ENCODE data around the gene HSBP1L1. TPM values are rescaled to one million over a fixed set of nuclear protein-coding genes. Genes with fewer than 3 reads are reported as not detected.

Gene HSBP1L1
- total RNA-seq, 1 donor from 2014 or later, result 48.7 TPM

DNA sequence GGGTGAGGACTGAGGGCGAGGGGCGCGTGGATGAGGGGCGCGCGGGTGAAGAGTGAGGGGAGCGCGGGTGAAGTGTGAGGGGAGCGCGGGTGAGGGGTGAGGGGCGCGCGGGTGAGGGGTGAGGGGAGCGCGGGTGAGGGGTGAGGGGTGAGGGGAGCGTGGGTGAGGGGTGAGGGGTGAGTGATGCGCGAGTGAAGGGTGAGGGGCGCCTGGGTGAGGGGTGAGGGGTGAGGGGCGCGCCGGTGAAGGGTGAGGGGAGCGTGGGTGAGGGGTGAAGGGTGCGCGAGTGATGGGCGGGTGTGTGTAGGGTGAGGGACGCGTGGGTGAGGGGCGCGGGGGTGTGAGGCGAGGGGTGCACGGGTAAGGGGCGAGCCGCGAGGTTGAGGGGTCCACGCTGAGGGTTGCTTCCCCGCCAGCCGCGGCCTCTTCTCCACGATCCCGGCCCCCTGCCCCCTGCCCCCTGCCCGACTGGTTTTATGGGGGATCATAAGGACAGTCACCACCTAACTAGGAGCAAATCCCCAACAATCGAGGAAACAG is 11.9 kb upstream of the HSBP1L1 start:
- H3K36me3 ChIP-seq, result no peaks in the 10 kb centered on the region
- no peak for DNase-seq
- TF ChIP-seq, protein P1, sequence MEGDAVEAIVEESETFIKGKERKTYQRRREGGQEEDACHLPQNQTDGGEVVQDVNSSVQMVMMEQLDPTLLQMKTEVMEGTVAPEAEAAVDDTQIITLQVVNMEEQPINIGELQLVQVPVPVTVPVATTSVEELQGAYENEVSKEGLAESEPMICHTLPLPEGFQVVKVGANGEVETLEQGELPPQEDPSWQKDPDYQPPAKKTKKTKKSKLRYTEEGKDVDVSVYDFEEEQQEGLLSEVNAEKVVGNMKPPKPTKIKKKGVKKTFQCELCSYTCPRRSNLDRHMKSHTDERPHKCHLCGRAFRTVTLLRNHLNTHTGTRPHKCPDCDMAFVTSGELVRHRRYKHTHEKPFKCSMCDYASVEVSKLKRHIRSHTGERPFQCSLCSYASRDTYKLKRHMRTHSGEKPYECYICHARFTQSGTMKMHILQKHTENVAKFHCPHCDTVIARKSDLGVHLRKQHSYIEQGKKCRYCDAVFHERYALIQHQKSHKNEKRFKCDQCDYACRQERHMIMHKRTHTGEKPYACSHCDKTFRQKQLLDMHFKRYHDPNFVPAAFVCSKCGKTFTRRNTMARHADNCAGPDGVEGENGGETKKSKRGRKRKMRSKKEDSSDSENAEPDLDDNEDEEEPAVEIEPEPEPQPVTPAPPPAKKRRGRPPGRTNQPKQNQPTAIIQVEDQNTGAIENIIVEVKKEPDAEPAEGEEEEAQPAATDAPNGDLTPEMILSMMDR (IDR thresholded peaks at IDR 0.05), result no peak
- H3K27me3 ChIP-seq, result no peaks in the 10 kb centered on the region
- peak overlapping the region; percentile 72 for H3K27ac ChIP-seq
- no peaks in the 10 kb centered on the region for H3K9me3 ChIP-seq
- peak overlapping the region; percentile 76 for H3K4me3 ChIP-seq
- intact Hi-C loops (cut with DNase I), result no loop called here
- H3K4me1 ChIP-seq, result peaks cover 29% of the 10 kb centered on the region
- no peak for ATAC-seq

DNA sequence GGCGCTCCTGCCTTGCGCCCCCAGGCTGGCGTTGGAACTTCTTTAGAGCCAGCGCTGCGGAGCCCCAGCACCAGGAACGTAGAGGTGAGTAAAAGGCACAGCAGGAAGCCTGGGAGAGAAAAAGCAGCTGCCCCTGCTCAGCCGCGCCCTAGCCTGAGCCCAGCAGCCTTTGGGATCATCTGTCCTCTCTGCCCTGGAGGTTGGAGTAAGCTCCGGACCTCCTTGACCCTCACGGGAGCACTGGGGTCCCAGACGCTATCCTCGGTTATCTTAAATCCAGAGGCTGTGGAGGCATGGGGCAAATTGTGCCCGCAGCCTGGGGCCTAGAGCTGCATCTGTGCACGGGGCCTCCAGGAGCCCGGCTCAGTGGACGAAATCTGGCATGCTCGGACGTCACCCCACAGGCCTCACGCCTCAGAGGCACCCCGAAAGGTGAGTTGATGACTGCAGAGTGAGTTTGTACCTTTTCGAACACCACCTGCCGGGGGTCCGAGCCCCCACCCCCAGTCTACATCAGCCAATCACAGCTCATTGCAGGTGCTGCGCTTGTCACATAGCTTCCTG is 11.4 kb upstream of the HSBP1L1 start:
- H3K4me3 ChIP-seq, result no peak overlapping the region
- ATAC-seq, result no peak
- H3K4me1 ChIP-seq, result peaks cover 26% of the 10 kb centered on the region
- no peaks in the 10 kb centered on the region for H3K27me3 ChIP-seq
- no peaks in the 10 kb centered on the region for H3K9me3 ChIP-seq
- DNase-seq, result no peak
- TF ChIP-seq, protein P1 (IDR thresholded peaks at IDR 0.05), result no peak
- no peaks in the 10 kb centered on the region for H3K36me3 ChIP-seq
- H3K27ac ChIP-seq, result no peak overlapping the region
- intact Hi-C loops (cut with DNase I), result no loop called here

DNA sequence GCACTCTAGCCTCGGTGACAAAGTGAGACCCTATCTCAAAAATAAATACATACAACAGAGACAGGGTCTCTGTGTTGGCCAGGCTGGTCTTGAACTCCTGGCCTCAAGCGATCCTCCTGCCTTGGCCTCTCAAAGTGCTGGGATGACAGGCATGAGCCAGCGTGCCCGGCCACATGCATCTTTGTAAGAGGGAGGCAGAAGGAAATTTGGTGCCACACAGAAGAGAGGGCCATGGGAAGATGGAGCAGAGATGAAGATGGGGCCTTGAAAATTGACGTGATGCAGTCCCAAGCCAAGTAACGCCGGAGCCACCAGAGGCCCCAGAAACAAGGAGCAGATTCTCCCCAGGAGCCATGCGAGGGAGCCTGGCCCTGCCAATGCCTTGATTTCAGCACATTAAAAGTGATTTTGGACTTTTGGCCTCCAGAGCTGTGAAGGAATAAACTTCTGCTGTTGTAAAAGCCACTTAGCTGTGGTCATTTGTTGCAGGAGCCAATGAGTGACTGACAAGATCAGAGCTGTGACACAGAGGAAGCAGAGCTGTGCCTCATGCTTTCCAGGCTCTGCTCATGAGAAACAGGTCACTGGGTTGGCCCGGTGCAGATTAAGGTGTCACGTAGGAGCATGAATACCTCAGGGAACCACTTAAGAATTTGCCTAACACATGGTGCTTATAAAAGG is 10.3 kb upstream of the HSBP1L1 start:
- H3K4me3 ChIP-seq, result no peak overlapping the region
- H3K4me1 ChIP-seq, result peaks cover 21% of the 10 kb centered on the region
- DNase-seq (no peak), ATAC-seq (peak; percentile 57)
- no peaks in the 10 kb centered on the region for H3K9me3 ChIP-seq
- no peaks in the 10 kb centered on the region for H3K27me3 ChIP-seq
- TF ChIP-seq, protein P1 (IDR thresholded peaks at IDR 0.05), result no peak
- H3K27ac ChIP-seq, result peak overlapping the region; percentile 53
- intact Hi-C loops (cut with DNase I), result no loop called here
- no peaks in the 10 kb centered on the region for H3K36me3 ChIP-seq

DNA sequence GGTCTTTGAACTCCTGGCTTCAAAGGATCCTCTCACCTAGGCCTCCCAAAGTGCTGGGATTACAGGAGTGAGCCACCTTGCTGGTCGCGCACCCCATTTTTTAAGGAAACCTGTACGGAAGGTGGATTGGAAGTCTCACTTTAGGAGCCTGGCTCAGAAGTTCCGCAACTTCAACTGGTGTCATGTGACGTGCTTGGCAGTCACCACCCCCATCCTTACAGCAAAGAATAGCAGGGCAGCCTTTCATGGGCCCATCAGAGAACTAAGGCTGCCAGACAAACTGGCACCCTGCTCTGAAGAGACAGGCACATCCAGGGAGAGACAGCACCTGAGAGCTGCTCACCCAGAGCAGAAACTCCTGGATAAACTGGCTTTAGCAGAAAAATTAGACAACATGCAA is 9.7 kb upstream of the HSBP1L1 start:
- peak; percentile 1 for ATAC-seq
- Histone ChIP-seq H3K27ac (peak overlapping the region; percentile 53), H3K36me3 (no peaks in the 10 kb centered on the region), H3K9me3 (no peaks in the 10 kb centered on the region), H3K27me3 (no peaks in the 10 kb centered on the region), H3K4me3 (no peak overlapping the region), H3K4me1 (peaks cover 21% of the 10 kb centered on the region)
- TF ChIP-seq, protein P1 (IDR thresholded peaks at IDR 0.05), result no peak
- no peak for DNase-seq
- intact Hi-C loops (cut with DNase I), result no loop called here

DNA sequence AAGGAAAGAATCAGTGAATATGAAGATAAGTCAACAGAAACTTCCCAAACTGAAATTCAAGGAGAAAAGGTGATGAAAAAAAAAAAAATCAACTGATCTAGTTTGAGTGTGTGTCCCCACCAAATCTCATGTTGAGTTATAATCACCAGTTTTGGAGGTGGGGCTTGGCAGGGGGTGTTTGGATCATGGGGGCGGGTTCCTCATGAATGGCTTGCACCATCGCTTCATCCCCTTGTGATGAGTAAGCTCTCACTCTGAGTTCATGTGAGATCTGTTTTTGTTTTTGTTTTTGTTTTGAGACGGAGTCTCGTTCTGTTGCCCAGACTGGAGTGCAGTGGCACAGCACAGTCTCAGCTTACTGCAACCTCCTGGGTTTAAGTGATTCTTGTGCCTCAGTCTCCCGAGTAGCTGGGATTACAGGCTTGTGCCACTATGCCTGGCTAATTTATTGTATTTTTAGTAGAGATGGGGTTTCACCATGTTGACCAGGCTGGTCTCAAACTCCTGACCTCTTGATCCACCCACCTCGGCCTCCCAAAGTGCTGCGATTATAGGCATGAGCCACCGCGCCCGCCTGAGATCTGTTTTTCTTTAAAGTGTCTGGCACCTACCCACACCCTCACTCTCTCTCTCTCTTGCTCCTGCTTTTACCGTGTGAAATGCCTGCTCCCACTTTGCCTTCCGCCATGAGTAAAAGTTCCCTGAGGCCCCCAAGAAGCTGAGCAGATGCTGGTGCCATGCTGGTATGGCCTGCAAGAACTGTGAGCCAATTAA is 9.0 kb upstream of the HSBP1L1 start:
- TF ChIP-seq, protein P1 (IDR thresholded peaks at IDR 0.05), result no peak
- Histone ChIP-seq H3K4me1 (peaks cover 18% of the 10 kb centered on the region), H3K4me3 (no peak overlapping the region), H3K27ac (peak overlapping the region; percentile 53), H3K36me3 (no peaks in the 10 kb centered on the region), H3K27me3 (no peaks in the 10 kb centered on the region), H3K9me3 (no peaks in the 10 kb centered on the region)
- intact Hi-C loops (cut with DNase I), result no loop called here
- DNase-seq (no peak), ATAC-seq (no peak)
